ENCODE data around the gene ANKS4B. TPM values are rescaled to one million over a fixed set of nuclear protein-coding genes. Genes with fewer than 3 reads are reported as not detected.

The ANKS4B gene
- polyA plus RNA-seq, 1 donor (not counting 4 experiments of a cell fraction or from before 2014, with no cell fraction given), result not detected

DNA sequence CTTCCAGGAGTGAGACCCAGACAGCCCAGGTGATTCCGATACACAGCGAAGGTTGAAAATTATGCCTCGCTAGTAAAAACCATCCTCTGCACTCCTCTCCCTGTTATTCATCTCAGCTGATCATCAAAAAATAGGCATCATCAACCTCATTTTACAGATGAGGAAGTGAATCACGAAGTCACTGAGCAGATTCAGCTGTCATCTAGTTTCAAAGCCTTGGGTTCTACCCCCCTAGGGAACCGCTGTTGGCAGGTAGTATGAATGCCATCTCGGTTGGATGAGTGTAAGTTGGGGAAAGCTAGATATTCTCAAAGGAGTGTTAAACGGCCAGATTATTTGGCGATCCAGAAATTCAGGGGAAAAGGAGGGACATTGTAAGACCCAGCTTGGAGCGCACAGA, 42.6 kb downstream of the ANKS4B start:
- Histone ChIP-seq H3K27ac (ENCODE audit: control insufficient read depth, insufficient read depth, low read length) (no peak overlapping the region), H3K9me1 (ENCODE audit: control insufficient read depth, extremely low read depth, insufficient read depth, low read length) (no peaks in the 10 kb centered on the region), H3K9me3 (ENCODE audit: control insufficient read depth, low read depth, low read length) (no peaks in the 10 kb centered on the region), H3K4me1 (ENCODE audit: control insufficient read depth, extremely low read depth, insufficient read depth, low read length) (peaks cover 8% of the 10 kb centered on the region), H3K4me2 (ENCODE audit: control insufficient read depth, extremely low read depth, insufficient read depth, low read depth, low read length) (no peak overlapping the region), H3K4me3 (ENCODE audit: control insufficient read depth in 2 of 3, extremely low read depth in 1 of 3, insufficient read depth in 2 of 3, low read depth in 1 of 3, low read length in 3 of 3) (no peak overlapping the region), H3K9ac (ENCODE audit: control insufficient read depth, extremely low read depth, insufficient read depth, low read length) (no peak overlapping the region), H4K20me1 (ENCODE audit: control insufficient read depth, extremely low read depth, insufficient read depth, low read length) (no peaks in the 10 kb centered on the region), H3K27me3 (ENCODE audit: control insufficient read depth, extremely low read depth, insufficient read depth, low read length) (peaks cover 32% of the 10 kb centered on the region), H3K79me2 (ENCODE audit: control insufficient read depth, insufficient read depth, low read length) (no peaks in the 10 kb centered on the region), H2AFZ (ENCODE audit: control insufficient read depth, low read length) (no peak overlapping the region), H3K36me3 (ENCODE audit: control insufficient read depth in 2 of 2, extremely low read depth in 1 of 2, insufficient read depth in 2 of 2, low read length in 2 of 2) (no peaks in the 10 kb centered on the region)
- no peak for DNase-seq (ENCODE audit: low read depth, low spot score)
- no peak for FAIRE-seq
- no peak for TF ChIP-seq EZH2 (IDR thresholded peaks at IDR 0.05; ENCODE audit: low read length)
- TF ChIP-seq, protein P1, sequence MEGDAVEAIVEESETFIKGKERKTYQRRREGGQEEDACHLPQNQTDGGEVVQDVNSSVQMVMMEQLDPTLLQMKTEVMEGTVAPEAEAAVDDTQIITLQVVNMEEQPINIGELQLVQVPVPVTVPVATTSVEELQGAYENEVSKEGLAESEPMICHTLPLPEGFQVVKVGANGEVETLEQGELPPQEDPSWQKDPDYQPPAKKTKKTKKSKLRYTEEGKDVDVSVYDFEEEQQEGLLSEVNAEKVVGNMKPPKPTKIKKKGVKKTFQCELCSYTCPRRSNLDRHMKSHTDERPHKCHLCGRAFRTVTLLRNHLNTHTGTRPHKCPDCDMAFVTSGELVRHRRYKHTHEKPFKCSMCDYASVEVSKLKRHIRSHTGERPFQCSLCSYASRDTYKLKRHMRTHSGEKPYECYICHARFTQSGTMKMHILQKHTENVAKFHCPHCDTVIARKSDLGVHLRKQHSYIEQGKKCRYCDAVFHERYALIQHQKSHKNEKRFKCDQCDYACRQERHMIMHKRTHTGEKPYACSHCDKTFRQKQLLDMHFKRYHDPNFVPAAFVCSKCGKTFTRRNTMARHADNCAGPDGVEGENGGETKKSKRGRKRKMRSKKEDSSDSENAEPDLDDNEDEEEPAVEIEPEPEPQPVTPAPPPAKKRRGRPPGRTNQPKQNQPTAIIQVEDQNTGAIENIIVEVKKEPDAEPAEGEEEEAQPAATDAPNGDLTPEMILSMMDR (optimal IDR thresholded peaks at IDR 0.05 in 1 of 3, IDR thresholded peaks at IDR 0.05 in 1 of 3, conservative IDR thresholded peaks at IDR 0.05 in 1 of 3; ENCODE audit: extremely low read depth in 1 of 3, insufficient read depth in 2 of 3, low read length in 3 of 3), result no peak
- dilution Hi-C loops (cut with MboI; ENCODE audit: extremely low pct_ligation_motif_present, low sequenced_read_pairs), result no loop called here

DNA sequence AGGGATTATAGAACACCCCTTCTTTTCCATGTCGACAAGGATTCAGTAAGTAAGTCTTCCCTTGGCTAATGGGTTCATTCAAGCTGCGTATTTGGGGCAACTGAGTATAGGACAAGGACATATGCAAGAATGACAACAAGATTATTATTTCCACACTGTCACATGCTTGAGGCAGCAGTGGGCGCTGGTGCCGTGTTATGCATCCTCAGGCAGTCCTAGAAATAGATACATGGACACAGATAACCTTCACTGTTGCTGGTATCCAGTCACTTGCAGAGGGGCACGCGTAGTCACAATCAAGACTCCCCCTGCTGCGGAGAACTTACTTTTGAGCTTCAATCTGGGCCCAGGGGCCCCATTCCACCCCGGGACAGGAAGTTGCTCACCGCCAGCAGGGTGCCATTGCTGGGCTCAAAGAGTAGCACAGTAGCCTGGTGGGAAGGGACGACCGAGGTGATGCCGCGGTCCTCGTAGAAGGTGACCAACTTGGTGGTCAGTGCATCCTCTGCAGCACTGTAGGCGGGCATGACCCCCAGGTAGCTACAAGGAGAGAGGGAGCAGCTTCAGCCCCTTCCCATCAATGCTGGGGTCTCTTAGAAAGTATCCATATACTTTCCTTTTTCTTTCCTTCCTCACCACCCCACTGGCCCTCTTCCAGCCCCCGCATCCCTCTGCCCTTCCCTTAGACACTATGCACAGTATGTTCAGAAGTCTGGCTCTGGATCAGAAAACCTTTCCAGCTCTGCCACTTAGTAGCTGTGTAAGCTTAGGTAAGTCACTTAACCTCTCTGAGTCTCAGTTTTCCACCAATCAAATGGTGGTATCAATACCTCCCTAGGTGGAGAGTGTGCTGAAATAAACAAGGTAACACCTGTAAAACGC, 43.8 kb downstream of the ANKS4B start:
- no peaks in the 10 kb centered on the region for H3K79me2 ChIP-seq (ENCODE audit: control insufficient read depth, insufficient read depth, low read length)
- H3K27ac ChIP-seq (ENCODE audit: control insufficient read depth, insufficient read depth, low read length), result no peak overlapping the region
- H3K36me3 ChIP-seq (ENCODE audit: control insufficient read depth in 2 of 2, extremely low read depth in 1 of 2, insufficient read depth in 2 of 2, low read length in 2 of 2), result no peaks in the 10 kb centered on the region
- H3K27me3 ChIP-seq (ENCODE audit: control insufficient read depth, extremely low read depth, insufficient read depth, low read length), result peaks cover 32% of the 10 kb centered on the region
- H3K9ac ChIP-seq (ENCODE audit: control insufficient read depth, extremely low read depth, insufficient read depth, low read length), result no peak overlapping the region
- H3K4me3 ChIP-seq (ENCODE audit: control insufficient read depth in 2 of 3, extremely low read depth in 1 of 3, insufficient read depth in 2 of 3, low read depth in 1 of 3, low read length in 3 of 3), result peak overlapping the region in 1 of 3 experiments; percentile 62
- peaks cover 8% of the 10 kb centered on the region for H3K4me1 ChIP-seq (ENCODE audit: control insufficient read depth, extremely low read depth, insufficient read depth, low read length)
- TF ChIP-seq EZH2 (IDR thresholded peaks at IDR 0.05; ENCODE audit: low read length), result no peak
- TF ChIP-seq, protein P1 (optimal IDR thresholded peaks at IDR 0.05 in 1 of 3, IDR thresholded peaks at IDR 0.05 in 1 of 3, conservative IDR thresholded peaks at IDR 0.05 in 1 of 3; ENCODE audit: extremely low read depth in 1 of 3, insufficient read depth in 2 of 3, low read length in 3 of 3), result no peak
- dilution Hi-C loops (cut with MboI; ENCODE audit: extremely low pct_ligation_motif_present, low sequenced_read_pairs), result no loop called here
- FAIRE-seq (no peak), DNase-seq (ENCODE audit: low read depth, low spot score) (no peak)
- H3K4me2 ChIP-seq (ENCODE audit: control insufficient read depth, extremely low read depth, insufficient read depth, low read depth, low read length), result peak overlapping the region; percentile 77
- H3K9me1 ChIP-seq (ENCODE audit: control insufficient read depth, extremely low read depth, insufficient read depth, low read length), result no peaks in the 10 kb centered on the region
- no peak overlapping the region for H2AFZ ChIP-seq (ENCODE audit: control insufficient read depth, low read length)
- H4K20me1 ChIP-seq (ENCODE audit: control insufficient read depth, extremely low read depth, insufficient read depth, low read length), result no peaks in the 10 kb centered on the region
- H3K9me3 ChIP-seq (ENCODE audit: control insufficient read depth, low read depth, low read length), result no peaks in the 10 kb centered on the region

Data from keratinocyte (primary cell).